GM19193 (cell line): ENCODE results near the gene DNAAF6.

ENCODE experiments used
- POLR2A ChIP-seq: IDR thresholded peaks from 4 replicates; pipeline ENCODE4 v1.6.1; 2011; ENCODE audit not compliant: insufficient read depth, insufficient read length; ENCODE audit errors: extremely low read depth

The DNAAF6 gene

GRCh38 chrX:107205770-107206696 lies at the start of gene DNAAF6, which contains the start of gene NUP62CL:
DNAAF6 (plus strand) TSS chrX:107206611; CDS start chrX:107212876, 6,265 bp downstream.
NUP62CL (minus strand) TSS chrX:107206433; CDS start chrX:107175146, 31,287 bp downstream.
- no peak for TF ChIP-seq POLR2A

- TF ChIP-seq POLR2A: no peak
These were observed 39.1 kb upstream of the DNAAF6 start for GRCh38 chrX:107167163-107167921.

- no peak for TF ChIP-seq POLR2A
These were observed 38.2 kb upstream of the DNAAF6 start for GRCh38 chrX:107168257-107168656.

GRCh38 chrX:107168712-107169111 lies 37.7 kb upstream of the DNAAF6 start:
- TF ChIP-seq POLR2A: no peak

- TF ChIP-seq POLR2A: no peak
These were observed 34.9 kb upstream of the DNAAF6 start for GRCh38 chrX:107171369-107172102.

- no peak for TF ChIP-seq POLR2A
These were observed 9.1 kb upstream of the DNAAF6 start for GRCh38 chrX:107197319-107197718.

- no peak for TF ChIP-seq POLR2A
These were observed 6.9 kb upstream of the DNAAF6 start for GRCh38 chrX:107199491-107199890.

- no peak for TF ChIP-seq POLR2A
These were observed 2.3 kb upstream of the DNAAF6 start for GRCh38 chrX:107204068-107204605.

- no peak for TF ChIP-seq POLR2A
These were observed 270 bp downstream of the DNAAF6 start for GRCh38 chrX:107206697-107207065.

GRCh38 chrX:107207089-107207488 lies 678 bp downstream of the DNAAF6 start:
- no peak for TF ChIP-seq POLR2A

- TF ChIP-seq POLR2A: no peak
These were observed 1.5 kb downstream of the DNAAF6 start for GRCh38 chrX:107207943-107208342.

GRCh38 chrX:107213477-107213876 lies 7.1 kb downstream of the DNAAF6 start:
- TF ChIP-seq POLR2A: no peak

- TF ChIP-seq POLR2A: no peak
These were observed 20.3 kb downstream of the DNAAF6 start for GRCh38 chrX:107226757-107227156.

GRCh38 chrX:107227780-107228485 lies 21.5 kb downstream of the DNAAF6 start:
- no peak for TF ChIP-seq POLR2A
